Activated CD8-positive, alpha-beta T cell treated with anti-CD3 and anti-CD28 coated beads for 36 hours (primary cell): ENCODE results near the gene SPTBN1. TPM values are rescaled to one million over a fixed set of nuclear protein-coding genes. Genes with fewer than 3 reads are reported as not detected.

Experiments used
- ATAC-seq: fragments of 200-7000 bp; cut with Tn5 transposase; one replicate; pipeline ENCODE4 v1.10.0; 2021; ENCODE audit warnings: mild to moderate bottlenecking, moderate library complexity
- CTCF ChIA-PET: fragments of 350-600 bp; sonication (Branson Sonifier 250); formaldehyde crosslinking; loops from one replicate; lab custom pipeline; 2021; ENCODE audit warnings: antibody characterized with exemption; lab: Charles Lee
- POLR2A ChIA-PET: fragments of 350-600 bp; sonication (Branson Sonifier 250); formaldehyde crosslinking; loops from one replicate; lab custom pipeline; 2021; ENCODE audit warnings: antibody characterized with exemption; lab: Charles Lee
- DNase-seq: peaks from one replicate; pipeline ENCODE4 v3.0.0-alpha.2; 2020
- H3K27ac Mint-ChIP-seq: one replicate; pipeline ENCODE4 v1.8.0; 2021; ENCODE audit warnings: mild to moderate bottlenecking, mixed read lengths
- H3K27me3 Mint-ChIP-seq: one replicate; pipeline ENCODE4 v1.8.0; 2021; ENCODE audit warnings: mixed read lengths
- H3K36me3 Mint-ChIP-seq: one replicate; pipeline ENCODE4 v1.8.0; 2021; ENCODE audit warnings: low read depth, mixed read lengths
- H3K4me1 Mint-ChIP-seq: one replicate; pipeline ENCODE4 v1.8.0; 2021; ENCODE audit warnings: low read depth, mixed read lengths
- H3K4me3 Mint-ChIP-seq: one replicate; pipeline ENCODE4 v1.8.0; 2021; ENCODE audit warnings: mild to moderate bottlenecking, moderate library complexity, mixed read lengths
- H3K9me3 Mint-ChIP-seq: one replicate; pipeline ENCODE4 v1.8.0; 2021; ENCODE audit warnings: mixed read lengths
- CTCF ChIP-seq: fragments of 200-600 bp; IDR thresholded peaks from one replicate; pipeline ENCODE4 v1.8.0; 2022; ENCODE audit warnings: antibody characterized with exemption, mild to moderate bottlenecking
- intact Hi-C: fragments of 100-400 bp; cut with micrococcal nuclease; formaldehyde crosslinking; loops from one replicate; pipeline ENCODE4 v1.10.0; 2022
- total RNA-seq, 2 experiments: library from RNA; stranded (reverse); gene quantifications; one replicate each; pipeline ENCODE4 v1.2.3, GENCODE V29; 2021

SPTBN1 gene
- total RNA-seq, 2 experiments from 2014 or later = 91.8 to 91.9 TPM

GRCh38 chr2:54574860-54575247, 118.7 kb downstream of the SPTBN1 start:
- Mint-ChIP-seq H3K4me3 (peak overlapping the region; percentile 43), H3K27ac (peak overlapping the region; percentile 96), H3K9me3 (peaks cover 5% of the 10 kb centered on the region), H3K4me1 (peaks cover 97% of the 10 kb centered on the region), H3K36me3 (peaks cover 26% of the 10 kb centered on the region), H3K27me3 (no peaks in the 10 kb centered on the region)
- POLR2A ChIA-PET = interaction anchor here (0.6 to 9.1 kb wide), 9 partner anchors 10 to 30 kb away, joined by 3 to 100 read pairs (median 4); no protein-coding TSS in a partner anchor
- intact Hi-C loops = loop anchor here (5.0 to 10.0 kb wide), 2 partner anchors 32 to 650 kb away; no protein-coding TSS in a partner anchor
- peak; percentile 10 for ATAC-seq
- no peak for TF ChIP-seq CTCF
- CTCF ChIA-PET = interaction anchor here (0.7 to 3.6 kb wide), 9 partner anchors 12 to 91 kb away, joined by 3 to 24 read pairs (median 4); no protein-coding TSS in a partner anchor
- no peak for DNase-seq

- peak overlapping the region; percentile 96 for H3K27ac Mint-ChIP-seq
- no peak for TF ChIP-seq CTCF
- ATAC-seq (no peak), DNase-seq (peak; percentile 67)
- H3K4me1 Mint-ChIP-seq = peaks cover 97% of the 10 kb centered on the region
- peaks cover 27% of the 10 kb centered on the region for H3K36me3 Mint-ChIP-seq
- H3K27me3 Mint-ChIP-seq = no peaks in the 10 kb centered on the region
- intact Hi-C loops = loop anchor here (10.0 kb wide), 1 partner anchor 649 kb away; no protein-coding TSS in a partner anchor
- peak overlapping the region; percentile 43 for H3K4me3 Mint-ChIP-seq
- ChIA-PET CTCF (interaction anchor here (0.7 to 3.6 kb wide), 8 partner anchors 12 to 91 kb away, joined by 3 to 24 read pairs (median 4); no protein-coding TSS in a partner anchor), POLR2A (interaction anchor here (0.6 to 9.1 kb wide), 10 partner anchors 10 to 29 kb away, joined by 3 to 100 read pairs (median 4); no protein-coding TSS in a partner anchor)
- H3K9me3 Mint-ChIP-seq = peaks cover 5% of the 10 kb centered on the region
Observed at GRCh38 chr2:54575379-54575888, 119.3 kb downstream of the SPTBN1 start.

GRCh38 chr2:54577035-54577434, 120.9 kb downstream of the SPTBN1 start:
- peaks cover 27% of the 10 kb centered on the region for H3K36me3 Mint-ChIP-seq
- ATAC-seq (no peak), DNase-seq (no peak)
- POLR2A ChIA-PET = interaction anchor here (1.0 to 9.1 kb wide), 3 partner anchors 9 to 20 kb away, joined by 3 to 100 read pairs (median 3); no protein-coding TSS in a partner anchor
- no peak for TF ChIP-seq CTCF
- CTCF ChIA-PET = interaction anchor here (1.0 to 2.8 kb wide), 6 partner anchors 10 to 54 kb away, joined by 3 to 10 read pairs (median 4); no protein-coding TSS in a partner anchor
- H3K27me3 Mint-ChIP-seq = no peaks in the 10 kb centered on the region
- H3K27ac Mint-ChIP-seq = peak overlapping the region; percentile 96
- H3K4me1 Mint-ChIP-seq = peaks cover 92% of the 10 kb centered on the region
- intact Hi-C loops = loop anchor here (10.0 kb wide), 1 partner anchor 648 kb away; no protein-coding TSS in a partner anchor
- peaks cover 5% of the 10 kb centered on the region for H3K9me3 Mint-ChIP-seq
- no peak overlapping the region for H3K4me3 Mint-ChIP-seq

- POLR2A ChIA-PET = interaction anchor here (0.7 to 1.0 kb wide), 2 partner anchors 14 to 59 kb away, joined by 3 read pairs; no protein-coding TSS in a partner anchor
- Mint-ChIP-seq H3K27me3 (no peaks in the 10 kb centered on the region), H3K9me3 (peaks cover 5% of the 10 kb centered on the region), H3K36me3 (peaks cover 20% of the 10 kb centered on the region), H3K4me3 (no peak overlapping the region), H3K27ac (peak overlapping the region; percentile 83), H3K4me1 (peaks cover 91% of the 10 kb centered on the region)
- ATAC-seq (no peak), DNase-seq (no peak)
- CTCF ChIA-PET = interaction anchor here (1.6 to 3.9 kb wide), 2 partner anchors 19 to 26 kb away, joined by 3 to 21 read pairs; no protein-coding TSS in a partner anchor
- no peak for TF ChIP-seq CTCF
- intact Hi-C loops = loop anchor here (10.0 kb wide), 1 partner anchor 647 kb away; no protein-coding TSS in a partner anchor
Observed at GRCh38 chr2:54577944-54578647, 122.0 kb downstream of the SPTBN1 start.
